ENCODE results near the gene HS1BP3. TPM values are rescaled to one million over a fixed set of nuclear protein-coding genes. Genes with fewer than 3 reads are reported as not detected.

The HS1BP3 gene
- total and polyA plus RNA-seq, 2 experiments from 2014 or later, result 10.5 to 10.6 TPM

- Histone ChIP-seq H3K27ac (no peak overlapping the region), H4K20me1 (ENCODE audit: insufficient read depth) (no peaks in the 10 kb centered on the region), H3F3A (ENCODE audit: insufficient read depth) (peaks cover 9% of the 10 kb centered on the region; the same call in 1 of the 2 replicates), H3K36me3 (ENCODE audit: low read depth) (no peaks in the 10 kb centered on the region), H3K9ac (no peak overlapping the region), H3K4me3 (no peak overlapping the region), H3K9me3 (ENCODE audit: low read depth) (no peaks in the 10 kb centered on the region), H3K4me2 (ENCODE audit: unreplicated experiment) (no peak overlapping the region), H3K4me1 (ENCODE audit: insufficient read depth) (peaks cover 11% of the 10 kb centered on the region), H3K27me3 (replicated peaks; ENCODE audit: insufficient read depth) (no peaks in the 10 kb centered on the region), H3K9me2 (ENCODE audit: insufficient read depth) (no peaks in the 10 kb centered on the region), H3K79me2 (ENCODE audit: insufficient read depth) (no peaks in the 10 kb centered on the region), H2AFZ (no peak overlapping the region)
- in situ Hi-C loops (cut with MboI), result no loop called here
- 90 to 93% methylated on average over 7 of the region's 7 CpGs for WGBS, 2 experiments (ENCODE audit: low coverage in 1 of 2, low lambda C conversion rate in 2 of 2, missing lambda C conversion rate in 2 of 2)
- no peak for DNase-seq
- TF ChIP-seq EZH2phosphoT487 (IDR thresholded peaks at IDR 0.05; ENCODE audit: insufficient read depth, low read depth) (no peak), EZH2 (IDR thresholded peaks at IDR 0.05; ENCODE audit: insufficient read depth, poor library complexity, severe bottlenecking) (no peak)
Observed at GRCh38 chr2:20608666-20609348, 42.1 kb downstream of the HS1BP3 start.

- WGBS, 2 experiments (ENCODE audit: low coverage in 1 of 2, low lambda C conversion rate in 2 of 2, missing lambda C conversion rate in 2 of 2), result 75 to 80% methylated on average over 2 of the region's 2 CpGs
- Histone ChIP-seq H3K36me3 (ENCODE audit: low read depth) (no peaks in the 10 kb centered on the region), H3K4me3 (no peak overlapping the region), H3K79me2 (ENCODE audit: insufficient read depth) (no peaks in the 10 kb centered on the region), H3K27ac (no peak overlapping the region), H4K20me1 (ENCODE audit: insufficient read depth) (no peaks in the 10 kb centered on the region), H3F3A (ENCODE audit: insufficient read depth) (peaks cover 9% of the 10 kb centered on the region; the same call in 1 of the 2 replicates), H3K9ac (no peak overlapping the region), H3K4me1 (ENCODE audit: insufficient read depth) (peaks cover 11% of the 10 kb centered on the region), H3K9me3 (ENCODE audit: low read depth) (no peaks in the 10 kb centered on the region), H2AFZ (no peak overlapping the region), H3K9me2 (ENCODE audit: insufficient read depth) (no peaks in the 10 kb centered on the region), H3K4me2 (ENCODE audit: unreplicated experiment) (no peak overlapping the region), H3K27me3 (replicated peaks; ENCODE audit: insufficient read depth) (no peaks in the 10 kb centered on the region)
- TF ChIP-seq EZH2 (IDR thresholded peaks at IDR 0.05; ENCODE audit: insufficient read depth, poor library complexity, severe bottlenecking) (no peak), EZH2phosphoT487 (IDR thresholded peaks at IDR 0.05; ENCODE audit: insufficient read depth, low read depth) (no peak)
- in situ Hi-C loops (cut with MboI), result no loop called here
- DNase-seq, result no peak
Observed at GRCh38 chr2:20607446-20607845, 43.5 kb downstream of the HS1BP3 start.

- Histone ChIP-seq H3K36me3 (ENCODE audit: low read depth) (no peaks in the 10 kb centered on the region), H2AFZ (no peak overlapping the region), H3K9me3 (ENCODE audit: low read depth) (no peaks in the 10 kb centered on the region), H3K79me2 (ENCODE audit: insufficient read depth) (no peaks in the 10 kb centered on the region), H3K4me2 (ENCODE audit: unreplicated experiment) (no peak overlapping the region), H3K4me3 (no peak overlapping the region), H3F3A (ENCODE audit: insufficient read depth) (peaks cover 9% of the 10 kb centered on the region; the same call in 1 of the 2 replicates), H3K9me2 (ENCODE audit: insufficient read depth) (no peaks in the 10 kb centered on the region), H3K27ac (no peak overlapping the region), H3K27me3 (replicated peaks; ENCODE audit: insufficient read depth) (no peaks in the 10 kb centered on the region), H3K4me1 (ENCODE audit: insufficient read depth) (peaks cover 11% of the 10 kb centered on the region), H3K9ac (no peak overlapping the region), H4K20me1 (ENCODE audit: insufficient read depth) (no peaks in the 10 kb centered on the region)
- 76 to 84% methylated on average over 3 of the region's 3 CpGs for WGBS, 2 experiments (ENCODE audit: low coverage in 1 of 2, low lambda C conversion rate in 2 of 2, missing lambda C conversion rate in 2 of 2)
- no peak for DNase-seq
- no peak for TF ChIP-seq EZH2phosphoT487 (IDR thresholded peaks at IDR 0.05; ENCODE audit: insufficient read depth, low read depth)
- TF ChIP-seq EZH2 (IDR thresholded peaks at IDR 0.05; ENCODE audit: insufficient read depth, poor library complexity, severe bottlenecking), result no peak
- in situ Hi-C loops (cut with MboI), result no loop called here
Observed at GRCh38 chr2:20606198-20606597, 44.7 kb downstream of the HS1BP3 start.

GRCh38 chr2:20604951-20605381 is 45.9 kb downstream of the HS1BP3 start:
- Histone ChIP-seq H3K9me2 (ENCODE audit: insufficient read depth) (no peaks in the 10 kb centered on the region), H3K27me3 (replicated peaks; ENCODE audit: insufficient read depth) (no peaks in the 10 kb centered on the region), H3K4me1 (ENCODE audit: insufficient read depth) (peaks cover 11% of the 10 kb centered on the region), H3K36me3 (ENCODE audit: low read depth) (no peaks in the 10 kb centered on the region), H2AFZ (no peak overlapping the region), H3K27ac (peak overlapping the region; percentile 27; the same call in 1 of the 2 replicates), H3K9ac (no peak overlapping the region), H3K79me2 (ENCODE audit: insufficient read depth) (no peaks in the 10 kb centered on the region), H4K20me1 (ENCODE audit: insufficient read depth) (no peaks in the 10 kb centered on the region), H3K4me2 (ENCODE audit: unreplicated experiment) (peak overlapping the region; percentile 37), H3F3A (ENCODE audit: insufficient read depth) (peaks cover 9% of the 10 kb centered on the region; the same call in 1 of the 2 replicates), H3K4me3 (no peak overlapping the region), H3K9me3 (ENCODE audit: low read depth) (no peaks in the 10 kb centered on the region)
- DNase-seq, result peak; percentile 83
- TF ChIP-seq EZH2 (IDR thresholded peaks at IDR 0.05; ENCODE audit: insufficient read depth, poor library complexity, severe bottlenecking) (no peak), EZH2phosphoT487 (IDR thresholded peaks at IDR 0.05; ENCODE audit: insufficient read depth, low read depth) (no peak)
- WGBS, 2 experiments (ENCODE audit: low coverage in 1 of 2, low lambda C conversion rate in 2 of 2, missing lambda C conversion rate in 2 of 2), result 40 to 46% methylated on average over 5 of the region's 5 CpGs
- in situ Hi-C loops (cut with MboI), result no loop called here

All from GM23248 (cell line).